Fibroblast of lung (primary cell): ENCODE measurements around the gene RBM46. TPM values are rescaled to one million over a fixed set of nuclear protein-coding genes. Genes with fewer than 3 reads are reported as not detected.

ENCODE experiments used
- DNase-seq, 2 donors: peaks; one replicate each; pipeline versions ENCODE4 v3.0.0 to v3.0.0-alpha.2; 2010; ENCODE audit warnings: low read depth in 2 of 2
- H2AFZ ChIP-seq: 2 replicates; pipeline ENCODE4 v1.5.1; 2012; ENCODE audit warnings: low read length, control low read depth, inconsistent platforms
- H3K27ac ChIP-seq: 2 replicates; pipeline ENCODE4 v1.5.1; 2011; ENCODE audit warnings: low read length, control low read depth; ENCODE audit not compliant: insufficient read depth
- H3K27me3 ChIP-seq: 2 replicates; pipeline ENCODE4 v1.5.1; 2011; ENCODE audit warnings: mild to moderate bottlenecking, low read length; ENCODE audit not compliant: control insufficient read depth, insufficient read depth
- H3K36me3 ChIP-seq: 2 replicates; pipeline ENCODE4 v1.5.1; 2011; ENCODE audit warnings: low read length; ENCODE audit not compliant: control insufficient read depth, insufficient read depth
- H3K4me1 ChIP-seq: 2 replicates; pipeline ENCODE4 v1.5.1; 2011; ENCODE audit warnings: low read length; ENCODE audit not compliant: control insufficient read depth, insufficient read depth; ENCODE audit errors: extremely low read depth
- H3K4me2 ChIP-seq: 2 replicates; pipeline ENCODE4 v1.5.1; 2011; ENCODE audit warnings: low read length, control low read depth; ENCODE audit not compliant: insufficient read depth; ENCODE audit errors: extremely low read depth
- H3K4me3 ChIP-seq, 4 experiments: fragments of 200-600 bp in 1 of 4; sonication (generic) in 1 of 4; replicated peaks in 1 of 4; 2 replicates each; pipeline ENCODE4 v1.5.1; 2011 to 2016; ENCODE audit warnings: low read length in 4 of 4, low read depth in 3 of 4, mild to moderate bottlenecking in 3 of 4, control low read depth in 2 of 4, inconsistent platforms in 1 of 4, mixed read lengths in 1 of 4; ENCODE audit not compliant: insufficient read depth in 1 of 4; ENCODE audit errors: control extremely low read depth in 1 of 4
- H3K79me2 ChIP-seq: 2 replicates; pipeline ENCODE4 v1.5.1; 2012; ENCODE audit warnings: mild to moderate bottlenecking, low read length, inconsistent platforms; ENCODE audit not compliant: control insufficient read depth, insufficient read depth
- H3K9ac ChIP-seq: 2 replicates; pipeline ENCODE4 v1.5.1; 2011; ENCODE audit warnings: mild to moderate bottlenecking, low read length, control low read depth; ENCODE audit not compliant: insufficient read depth
- H3K9me3 ChIP-seq: 2 replicates; pipeline ENCODE4 v1.5.1; 2012; ENCODE audit warnings: low read depth, low read length; ENCODE audit not compliant: control insufficient read depth, insufficient read depth
- H4K20me1 ChIP-seq: 2 replicates; pipeline ENCODE4 v1.5.1; 2011; ENCODE audit warnings: low read length; ENCODE audit not compliant: control insufficient read depth, insufficient read depth; ENCODE audit errors: extremely low read depth
- CTCF ChIP-seq, 2 donors: IDR thresholded peaks in 1 of 2; conservative IDR thresholded peaks in 1 of 2; 1 replicate in 1 of 2; 2 replicates in 1 of 2; pipeline ENCODE4 v1.5.1; 2011 to 2012; ENCODE audit warnings: low read length in 2 of 2, control low read depth in 1 of 2, inconsistent platforms in 1 of 2, low read depth in 1 of 2, mild to moderate bottlenecking in 1 of 2
- EZH2 ChIP-seq: IDR thresholded peaks from 2 replicates; pipeline ENCODE4 v1.5.1; 2012; ENCODE audit warnings: low read length, control low read depth, mild to moderate bottlenecking; ENCODE audit errors: missing control alignments
- polyA plus RNA-seq, 2 donors: library from polyadenylated mRNA; depleted of rRNA in 1 of 2; stranded (reverse) in 1 of 2; unstranded in 1 of 2; fragments of >200 nt; gene quantifications; 2 replicates each; pipeline ENCODE4 v1.2.1, GENCODE V29; 2011 to 2012; ENCODE audit warnings: missing spikeins in 1 of 2
- total RNA-seq: library from RNA; depleted of rRNA; stranded (reverse); fragments of >200 nt; gene quantifications from 2 replicates; pipeline ENCODE4 v1.2.1, GENCODE V29; 2014

Gene RBM46
- total and polyA plus RNA-seq, 2 donors (not counting 1 experiment from before 2014, with no cell fraction given), result 0.08 TPM; not detected in 1

GRCh38 chr4:154760895-154761294 is 20.2 kb upstream of the RBM46 start:
- TF ChIP-seq CTCF (conservative IDR thresholded peaks at IDR 0.05 in 1 of 2, IDR thresholded peaks at IDR 0.05 in 1 of 2; ENCODE audit: low read depth in 1 of 2, low read length in 2 of 2), result no peak
- TF ChIP-seq EZH2, result no peak
- Histone ChIP-seq H3K36me3 (no peaks in the 10 kb centered on the region), H3K4me3 (no peak overlapping the region), H3K4me2 (no peak overlapping the region), H3K79me2 (no peaks in the 10 kb centered on the region), H3K27ac (no peak overlapping the region), H3K9ac (no peak overlapping the region), H3K27me3 (no peaks in the 10 kb centered on the region), H4K20me1 (no peaks in the 10 kb centered on the region), H3K4me1 (no peaks in the 10 kb centered on the region), H3K9me3 (no peaks in the 10 kb centered on the region), H2AFZ (no peak overlapping the region)
- no peak for DNase-seq

DNA sequence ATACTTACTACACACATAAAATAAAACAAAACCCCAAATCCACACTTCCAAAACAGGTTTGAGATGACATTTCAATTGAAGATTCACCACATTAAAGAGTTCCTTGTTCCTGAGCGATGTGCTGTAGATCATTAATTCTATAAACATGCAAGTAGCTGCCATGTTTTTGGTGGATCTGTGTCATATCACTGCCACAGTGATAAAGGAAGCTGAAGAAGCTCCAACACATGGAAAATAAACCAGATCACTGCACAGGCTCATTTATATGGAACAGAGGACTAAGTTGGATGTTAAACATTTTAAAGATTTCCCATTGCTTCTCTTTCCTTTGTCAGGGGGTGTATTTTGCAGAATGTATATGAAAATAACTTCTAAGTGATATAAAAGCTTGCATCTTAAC is 2.8 kb upstream of the RBM46 start:
- no peaks in the 10 kb centered on the region for H3K4me1 ChIP-seq
- H3K4me3 ChIP-seq, result no peak overlapping the region
- no peaks in the 10 kb centered on the region for H4K20me1 ChIP-seq
- H3K9me3 ChIP-seq, result no peaks in the 10 kb centered on the region
- no peak overlapping the region for H3K9ac ChIP-seq
- no peaks in the 10 kb centered on the region for H3K36me3 ChIP-seq
- TF ChIP-seq EZH2 (no peak), CTCF (conservative IDR thresholded peaks at IDR 0.05 in 1 of 2, IDR thresholded peaks at IDR 0.05 in 1 of 2; ENCODE audit: low read depth in 1 of 2, low read length in 2 of 2) (no peak)
- no peak overlapping the region for H3K4me2 ChIP-seq
- no peak overlapping the region for H3K27ac ChIP-seq
- no peak overlapping the region for H2AFZ ChIP-seq
- no peaks in the 10 kb centered on the region for H3K79me2 ChIP-seq
- H3K27me3 ChIP-seq, result no peaks in the 10 kb centered on the region
- DNase-seq, result no peak

- Histone ChIP-seq H3K9ac (no peak overlapping the region), H3K27me3 (no peaks in the 10 kb centered on the region)
- DNase-seq, result peak; percentile 39 to 65
Measured at GRCh38 chr4:154779362-154779947, 1.6 kb upstream of the RBM46 start.

More at GRCh38 chr4:154779362-154779947, 1.6 kb upstream of the RBM46 start:
- Histone ChIP-seq H3K79me2 (no peaks in the 10 kb centered on the region), H3K27ac (no peak overlapping the region), H3K36me3 (no peaks in the 10 kb centered on the region), H3K4me1 (no peaks in the 10 kb centered on the region), H3K9me3 (no peaks in the 10 kb centered on the region), H2AFZ (no peak overlapping the region), H3K4me3 (no peak overlapping the region), H4K20me1 (no peaks in the 10 kb centered on the region), H3K4me2 (no peak overlapping the region)
- TF ChIP-seq EZH2 (no peak), CTCF (conservative IDR thresholded peaks at IDR 0.05 in 1 of 2, IDR thresholded peaks at IDR 0.05 in 1 of 2; ENCODE audit: low read depth in 1 of 2, low read length in 2 of 2) (peak; percentile 45 to 65)
